H1 (cell line): ENCODE results near the gene PIGH. TPM values are rescaled to one million over a fixed set of nuclear protein-coding genes. Genes with fewer than 3 reads are reported as not detected.

Source experiments
- CTCF ChIA-PET: fragments of 300-600 bp; sonication (Branson Sonifier 250); formaldehyde crosslinking; loops from one replicate; lab custom pipeline; 2021; ENCODE audit not compliant: partially characterized antibody; lab: Charles Lee
- POLR2A ChIA-PET: fragments of 300-600 bp; sonication (Branson Sonifier 250); formaldehyde crosslinking; loops from one replicate; lab custom pipeline; 2021; ENCODE audit warnings: inconsistent platforms; ENCODE audit not compliant: partially characterized antibody; lab: Charles Lee
- DNase-seq, 2 experiments: peaks; one replicate each; pipeline versions ENCODE4 v3.0.0 to v3.0.0-alpha.2; 2010 to 2022; ENCODE audit warnings: low spot score in 2 of 2, low read depth in 1 of 2, mixed read lengths in 1 of 2
- FAIRE-seq: peaks from 2 replicates; lab custom pipeline; 2011; peaks lifted over from hg19 to GRCh38; lab: Jason Lieb, UNC
- H2AFZ ChIP-seq: 2 replicates; pipeline ENCODE4 v1.8.1; 2012; ENCODE audit warnings: low read length, inconsistent platforms
- H2AK5ac ChIP-seq: 2 replicates; pipeline ENCODE4 v1.6.1; 2013; ENCODE audit warnings: low read depth, low read length
- H2BK120ac ChIP-seq: replicated peaks from 2 replicates; pipeline ENCODE3; 2013; ENCODE audit warnings: low read depth, low read length, inconsistent platforms
- H2BK12ac ChIP-seq: 2 replicates; pipeline ENCODE4 v1.6.1; 2013; ENCODE audit warnings: low read depth, low read length
- H2BK15ac ChIP-seq: 2 replicates; pipeline ENCODE4 v1.6.1; 2013; ENCODE audit warnings: low read length
- H2BK20ac ChIP-seq: 2 replicates; pipeline ENCODE4 v1.6.1; 2013; ENCODE audit warnings: low read length
- H2BK5ac ChIP-seq: 2 replicates; pipeline ENCODE4 v1.6.1; 2013; ENCODE audit warnings: low read depth, low read length
- H3K14ac ChIP-seq: 2 replicates; pipeline ENCODE4 v1.6.1; 2013; ENCODE audit warnings: inconsistent platforms; ENCODE audit not compliant: insufficient read length
- H3K18ac ChIP-seq: 2 replicates; pipeline ENCODE4 v1.6.1; 2013; ENCODE audit warnings: low read length; ENCODE audit errors: extremely low read depth
- H3K23ac ChIP-seq: 2 replicates; pipeline ENCODE4 v1.6.1; 2013; ENCODE audit warnings: inconsistent platforms; ENCODE audit not compliant: insufficient read length
- H3K23me2 ChIP-seq: 2 replicates; pipeline ENCODE4 v1.6.1; 2013; ENCODE audit warnings: low read depth, low read length
- H3K27ac ChIP-seq: 2 replicates; pipeline ENCODE4 v1.6.1; 2011; ENCODE audit warnings: low read depth, low read length, inconsistent platforms
- H3K27me3 ChIP-seq, 4 experiments: replicated peaks in 1 of 4; 1 replicate in 1 of 4; 2 replicates in 3 of 4; pipeline versions ENCODE4 v1.6.1 to v1.8.1; 2011 to 2013; ENCODE audit warnings: low read length in 3 of 4, mild to moderate bottlenecking in 3 of 4, inconsistent platforms in 2 of 4, mixed read lengths in 2 of 4, moderate library complexity in 1 of 4; ENCODE audit not compliant: control insufficient read depth in 3 of 4, insufficient read depth in 3 of 4; ENCODE audit errors: extremely low read depth in 1 of 4
- H3K36me3 ChIP-seq, 4 experiments: 2 replicates each; pipeline versions ENCODE4 v1.6.1 to v1.8.1; 2011 to 2013; ENCODE audit warnings: mild to moderate bottlenecking in 4 of 4, low read length in 3 of 4, moderate library complexity in 2 of 4, control low read depth in 1 of 4, inconsistent platforms in 1 of 4; ENCODE audit not compliant: insufficient read depth in 4 of 4, control insufficient read depth in 2 of 4
- H3K4ac ChIP-seq: replicated peaks from 2 replicates; pipeline ENCODE3; 2013; ENCODE audit warnings: low read length, low read depth, mixed read lengths, inconsistent platforms; ENCODE audit not compliant: insufficient read length
- H3K4me1 ChIP-seq, 4 experiments: replicated peaks in 1 of 4; 1 replicate in 1 of 4; 2 replicates in 3 of 4; pipeline versions ENCODE4 v1.6.1 to v1.8.1; 2011 to 2013; ENCODE audit warnings: low read length in 3 of 4, inconsistent platforms in 2 of 4, mixed read lengths in 1 of 4; ENCODE audit not compliant: insufficient read depth in 4 of 4, control insufficient read depth in 3 of 4
- H3K4me2 ChIP-seq, 2 experiments: 2 replicates each; pipeline versions ENCODE4 v1.6.1 to v1.8.1; 2011 to 2013; ENCODE audit warnings: low read depth in 2 of 2, low read length in 2 of 2, control low read depth in 1 of 2, inconsistent platforms in 1 of 2, mild to moderate bottlenecking in 1 of 2; ENCODE audit not compliant: insufficient read depth in 1 of 2
- H3K4me3 ChIP-seq, 4 experiments: fragments of 200-600, 300-600 bp in 1 of 4; sonication (generic), shearing (Covaris generic), sonication (Bioruptor Twin) in 1 of 4; 2 replicates each; pipeline versions ENCODE4 v1.5.1 to v1.8.1; 2011 to 2016; ENCODE audit warnings: low read length in 4 of 4, low read depth in 3 of 4, control low read depth in 2 of 4, inconsistent platforms in 2 of 4, mild to moderate bottlenecking in 2 of 4, mixed read lengths in 1 of 4, moderate library complexity in 1 of 4; ENCODE audit not compliant: insufficient read depth in 2 of 4; ENCODE audit errors: extremely low read depth in 1 of 4
- H3K56ac ChIP-seq: replicated peaks from 2 replicates; pipeline ENCODE3; 2013; ENCODE audit warnings: low read depth, mild to moderate bottlenecking, mixed read lengths, low read length, inconsistent platforms; ENCODE audit not compliant: insufficient read length
- H3K79me1 ChIP-seq: 2 replicates; pipeline ENCODE4 v1.6.1; 2013; ENCODE audit warnings: low read depth, low read length, control low read depth
- H3K79me2 ChIP-seq, 2 experiments: 2 replicates each; pipeline versions ENCODE4 v1.6.1 to v1.8.1; 2012 to 2013; ENCODE audit warnings: low read length in 2 of 2, mild to moderate bottlenecking in 2 of 2, inconsistent platforms in 1 of 2; ENCODE audit not compliant: insufficient read depth in 2 of 2, control insufficient read depth in 1 of 2
- H3K9ac ChIP-seq, 4 experiments: replicated peaks in 1 of 4; 1 replicate in 1 of 4; 2 replicates in 3 of 4; pipeline versions ENCODE4 v1.6.1 to v1.8.1; 2011 to 2013; ENCODE audit warnings: low read depth in 3 of 4, low read length in 3 of 4, control low read depth in 2 of 4, mild to moderate bottlenecking in 2 of 4, moderate library complexity in 2 of 4, inconsistent platforms in 1 of 4; ENCODE audit errors: extremely low read depth in 1 of 4
- H3K9me3 ChIP-seq, 2 experiments: 2 replicates each; pipeline versions ENCODE4 v1.6.1 to v1.8.1; 2012 to 2013; ENCODE audit warnings: mild to moderate bottlenecking in 2 of 2, moderate library complexity in 2 of 2, control low read depth in 1 of 2, inconsistent platforms in 1 of 2, low read depth in 1 of 2, low read length in 1 of 2, mixed read lengths in 1 of 2; ENCODE audit not compliant: insufficient read depth in 2 of 2
- H4K20me1 ChIP-seq, 2 experiments: replicated peaks in 1 of 2; 2 replicates each; pipeline versions ENCODE3 to v1.8.1; 2011 to 2013; ENCODE audit warnings: inconsistent platforms in 2 of 2, low read length in 2 of 2, mild to moderate bottlenecking in 1 of 2; ENCODE audit not compliant: insufficient read depth in 2 of 2, control insufficient read depth in 1 of 2
- H4K5ac ChIP-seq: 2 replicates; pipeline ENCODE4 v1.6.1; 2013; ENCODE audit warnings: low read length, low read depth, mixed read lengths, inconsistent platforms; ENCODE audit not compliant: insufficient read length
- H4K8ac ChIP-seq: 2 replicates; pipeline ENCODE4 v1.8.0; 2013; ENCODE audit warnings: mild to moderate bottlenecking, moderate library complexity, low read length, inconsistent platforms; ENCODE audit not compliant: insufficient read depth; ENCODE audit errors: extremely low read depth
- H4K91ac ChIP-seq: replicated peaks from 2 replicates; pipeline ENCODE3; 2013; ENCODE audit warnings: low read length, mixed read lengths, inconsistent platforms; ENCODE audit not compliant: insufficient read length
- GABPA ChIP-seq: IDR thresholded peaks from 2 replicates; pipeline ENCODE4 v1.6.1; 2011; ENCODE audit warnings: mild to moderate bottlenecking, low read length, moderate library complexity, borderline replicate concordance; ENCODE audit not compliant: insufficient read depth
- KDM1A ChIP-seq: fragments of 200-600, 300-600 bp; sonication (generic); IDR thresholded peaks from 2 replicates; pipeline ENCODE4 v1.7.1; 2016; ENCODE audit warnings: mild to moderate bottlenecking, low read length, borderline replicate concordance
- TAF1 ChIP-seq: IDR thresholded peaks from 2 replicates; pipeline ENCODE4 v1.6.1; 2011; ENCODE audit warnings: mild to moderate bottlenecking, low read depth, low read length
- WGBS, 2 experiments: shearing (Covaris generic) in 1 of 2; methylation state at CpG; one replicate each; pipeline versions ENCODE4 v1.1.6 to v1.1.7; 2013 to 2015; ENCODE audit warnings: low lambda C conversion rate in 2 of 2, mixed read lengths in 2 of 2, inconsistent platforms in 1 of 2, low coverage in 1 of 2, missing lambda C conversion rate in 1 of 2; ENCODE audit not compliant: insufficient replicate concordance in 2 of 2, insufficient coverage in 1 of 2, insufficient read length in 1 of 2; ENCODE audit errors: extremely low coverage in 1 of 2, missing lambda C conversion rate in 1 of 2; 5-methylcytosine and 5-hydroxymethylcytosine counted together
- polyA plus RNA-seq, 7 experiments: library from polyadenylated mRNA; depleted of rRNA in 3 of 7; stranded (reverse) in 5 of 7; unstranded in 2 of 7; fragments of >200 nt in 5 of 7; fragments of 200-250 nt in 2 of 7; gene quantifications; 1 replicate in 5 of 7; 2 replicates in 1 of 7; 4 replicates in 1 of 7; pipeline versions ENCODE4 v1.2.1 to v1.2.3, GENCODE V29; 2011 to 2013; ENCODE audit warnings: missing spikeins in 2 of 7, mixed read lengths in 2 of 7
- total RNA-seq: library from RNA; stranded (reverse); fragmentation: NEBNext Ultra II Directional; extraction: Animal tissue kit (Norgen Biotek cat#: 25700); gene quantifications from 2 replicates; pipeline ENCODE4 v1.2.1, GENCODE V29; 2021

The PIGH gene
- total and polyA plus RNA-seq, 2 of the 8 experiments (the other 6 are each of a cell fraction or from before 2014, with no cell fraction given) = 7.2 to 8.6 TPM

DNA sequence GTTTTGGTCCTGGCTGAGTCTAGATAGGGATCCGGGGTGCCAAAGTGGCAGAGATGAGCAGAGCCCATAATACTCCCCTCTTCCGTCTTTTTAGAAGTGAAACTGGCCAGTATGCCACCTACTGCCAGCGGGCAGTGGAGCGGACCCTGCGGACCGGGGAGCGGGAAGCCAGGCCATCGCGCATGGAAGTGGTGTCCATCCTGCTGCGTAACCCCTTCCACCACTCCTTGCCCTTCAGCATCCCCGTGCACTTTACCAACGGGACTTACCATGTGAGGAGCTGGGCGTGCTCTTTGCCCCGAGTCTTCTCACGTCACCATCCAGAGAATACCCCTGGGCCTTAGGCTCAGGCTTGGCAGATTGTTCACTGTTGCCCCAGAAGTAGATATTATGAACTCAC, 21.0 kb downstream of the PIGH start:
- FAIRE-seq = no peak
- POLR2A ChIA-PET = interaction anchor here (1.2 kb wide), 1 partner anchor 8 kb away, joined by 3 read pairs; no protein-coding TSS in a partner anchor
- TF ChIP-seq TAF1 (no peak), GABPA (no peak), KDM1A (no peak)

More for the DNA sequence above, 21.0 kb downstream of the PIGH start:
- Histone ChIP-seq H2BK12ac (no peak overlapping the region), H3K23me2 (no peaks in the 10 kb centered on the region), H3K4me2 (no peak overlapping the region), H3K23ac (no peak overlapping the region), H3K27ac (no peak overlapping the region), H2BK20ac (no peak overlapping the region), H2AFZ (no peak overlapping the region), H4K5ac (no peak overlapping the region), H2BK15ac (no peak overlapping the region), H3K9ac (no peak overlapping the region), H3K4ac (no peak overlapping the region), H3K79me2 (no peaks in the 10 kb centered on the region), H2BK5ac (no peak overlapping the region), H3K4me3 (no peak overlapping the region), H2BK120ac (no peak overlapping the region), H3K79me1 (no peaks in the 10 kb centered on the region; the same call in 1 of the 2 replicates), H3K27me3 (no peaks in the 10 kb centered on the region), H4K20me1 (peaks cover 0 to 3% of the 10 kb centered on the region in 2 experiments), H4K8ac (no peak overlapping the region), H3K18ac (no peak overlapping the region), H2AK5ac (no peak overlapping the region), H4K91ac (no peak overlapping the region), H3K56ac (no peak overlapping the region), H3K4me1 (no peaks in the 10 kb centered on the region), H3K36me3 (peaks cover 6 to 19% (median 8%) of the 10 kb centered on the region in 4 experiments; a peak in 5 of 8 replicates), H3K9me3 (no peaks in the 10 kb centered on the region), H3K14ac (no peak overlapping the region)
- no peak for DNase-seq
- WGBS, 2 experiments = 77% methylated on average over 15 of the region's 15 CpGs; no CpG with 5 or more reads in 1 of the 2 experiments
- CTCF ChIA-PET = interaction anchor here (0.7 to 28.8 kb wide), 14 partner anchors 10 to 155 kb away, joined by 3 to 924 read pairs (median 4); partner anchors contain the start of genes PIGH, PLEKHH1 and RDH12
